HG03575 (cell line): Measurements from ENCODE around the gene ADAM10.

Source experiments
- ATAC-seq: cut with Tn5 transposase; IDR thresholded peaks from one replicate; pipeline ENCODE4 v1.9.1; 2021; ENCODE audit not compliant: unreplicated experiment, insufficient number of reproducible peaks, low FRiP score; ENCODE audit errors: extremely low read depth

The ADAM10 gene

GRCh38 chr15:58732625-58733363 is 16.7 kb downstream of the ADAM10 start:
- no peak for ATAC-seq

- ATAC-seq: no peak
These were observed 17.6 kb downstream of the ADAM10 start for GRCh38 chr15:58731756-58732535.

- no peak for ATAC-seq
These were observed 22.6 kb downstream of the ADAM10 start for GRCh38 chr15:58726867-58727266.

DNA sequence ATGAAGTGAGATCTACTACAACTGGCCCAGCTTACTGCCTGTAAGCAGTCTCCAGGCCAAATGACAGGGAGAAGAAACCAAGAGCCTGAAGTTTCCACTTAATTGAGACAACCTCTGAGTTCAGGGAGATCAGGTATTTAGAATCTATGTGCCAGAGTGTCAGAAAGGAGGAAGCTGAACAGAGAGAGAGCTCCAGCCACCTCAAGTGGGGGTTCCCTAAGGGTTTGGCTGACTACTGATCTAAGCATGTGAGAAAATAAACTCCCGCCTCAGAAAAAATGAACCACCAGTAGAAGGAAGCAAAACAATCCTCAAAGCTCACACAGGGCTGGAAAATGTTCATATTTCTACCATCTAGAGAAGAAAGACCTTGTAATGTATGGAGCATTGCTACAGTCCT is 25.0 kb downstream of the ADAM10 start:
- ATAC-seq: no peak

GRCh38 chr15:58717357-58717756 is 32.1 kb downstream of the ADAM10 start:
- ATAC-seq: no peak

DNA sequence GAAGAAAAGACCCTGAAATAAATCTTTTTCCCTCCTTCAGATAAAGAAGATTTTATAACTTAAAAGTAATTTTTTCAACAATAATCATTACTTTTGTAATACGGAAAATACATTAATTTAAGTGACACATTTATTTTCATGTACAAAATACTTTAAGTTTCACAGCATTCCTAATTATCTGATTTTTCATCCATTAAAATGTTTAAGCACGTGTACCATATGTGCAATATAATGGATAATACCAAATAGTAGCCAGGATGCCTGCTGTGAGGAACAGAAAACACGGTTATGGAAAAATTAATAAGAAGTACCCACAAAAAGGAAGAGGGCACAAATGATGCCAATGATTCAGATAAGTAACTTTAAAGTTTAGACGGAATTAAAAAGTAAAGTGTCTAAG is 33.5 kb downstream of the ADAM10 start:
- ATAC-seq: no peak

DNA sequence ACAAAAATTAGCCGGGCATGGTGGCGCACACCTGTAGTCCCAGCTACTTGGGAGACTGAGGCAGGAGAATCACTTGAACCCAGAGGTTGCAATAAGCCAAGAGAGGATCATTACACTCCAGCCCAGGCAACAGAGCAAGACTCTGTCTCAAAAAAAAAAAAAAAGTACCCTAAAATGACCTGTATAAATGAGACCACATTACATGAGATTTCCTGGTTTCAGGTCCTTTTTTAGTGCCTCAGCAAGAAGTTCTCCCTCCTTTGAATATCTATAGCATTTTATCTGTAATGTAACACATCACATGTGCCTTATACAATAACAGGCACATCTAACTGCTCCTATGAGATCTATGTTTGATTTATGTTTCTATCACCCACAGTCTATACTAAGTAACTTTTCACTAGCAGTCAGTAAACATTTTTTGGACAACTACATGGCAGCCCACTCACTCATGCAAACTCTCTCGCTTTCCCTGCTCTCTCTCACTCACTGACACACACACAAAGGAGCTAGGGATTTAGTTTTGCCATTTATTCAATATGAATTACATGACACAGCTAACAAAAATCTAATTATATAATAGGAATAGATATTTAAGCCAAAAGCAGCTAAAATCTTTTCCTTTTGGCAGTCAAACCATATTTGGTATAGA is 34.1 kb downstream of the ADAM10 start:
- no peak for ATAC-seq

DNA sequence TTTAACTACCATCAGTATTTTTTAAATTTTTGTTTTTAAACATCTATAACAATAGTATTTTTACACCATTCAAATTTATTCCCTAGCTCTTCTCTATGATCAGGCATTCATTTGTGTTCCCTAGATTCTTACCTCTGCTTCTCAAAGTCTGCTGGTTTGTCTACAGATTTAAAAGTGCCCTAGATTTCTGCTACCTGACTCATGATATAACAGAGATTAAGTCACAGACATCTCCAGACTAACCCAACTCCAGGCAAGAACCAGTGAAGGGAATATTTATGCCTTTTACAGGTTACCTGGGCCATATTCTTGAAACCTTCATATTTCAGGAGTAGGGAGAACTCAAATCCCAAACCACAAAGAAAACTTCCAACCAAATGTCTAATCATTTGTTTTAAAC is 38.8 kb downstream of the ADAM10 start:
- no peak for ATAC-seq

DNA sequence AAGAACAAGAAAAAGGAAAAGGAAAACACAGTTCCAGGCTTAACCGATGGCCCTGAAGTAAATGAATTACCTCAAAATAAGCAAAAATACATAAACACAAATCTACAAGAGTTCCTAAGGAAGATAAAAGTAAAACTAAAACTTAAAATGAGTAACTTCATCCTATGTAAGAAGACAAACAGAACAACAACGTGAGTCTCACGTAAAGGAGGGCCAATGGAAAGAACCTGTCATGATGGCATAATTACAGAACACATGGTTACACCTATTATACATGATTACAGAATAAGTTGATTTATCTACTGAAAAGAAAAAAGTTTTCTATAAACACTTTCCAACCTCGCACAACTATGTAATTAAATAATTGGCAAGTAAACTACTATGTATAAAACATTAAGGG is 42.1 kb downstream of the ADAM10 start:
- no peak for ATAC-seq

DNA sequence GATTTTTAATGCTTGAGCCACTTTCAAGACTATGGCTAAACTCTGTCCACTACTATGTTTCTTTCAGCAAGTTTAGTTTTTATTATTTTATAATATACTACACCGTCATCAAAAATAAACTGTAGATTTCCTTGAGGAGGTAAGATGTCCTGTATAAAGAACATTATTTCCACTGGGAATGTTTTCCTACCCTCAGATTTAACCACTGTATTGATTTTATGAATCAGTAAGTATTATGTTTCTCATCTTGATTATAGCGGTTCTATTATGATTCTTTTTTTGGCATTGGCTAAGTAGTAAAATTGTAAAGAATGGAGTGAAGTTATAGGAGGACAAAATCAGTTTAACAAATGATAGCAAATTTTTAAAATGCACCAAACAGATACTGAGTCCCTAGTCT is 44.4 kb downstream of the ADAM10 start:
- no peak for ATAC-seq

GRCh38 chr15:58704155-58704865 is 45.2 kb downstream of the ADAM10 start:
- ATAC-seq: no peak

GRCh38 chr15:58703610-58704009 is 45.9 kb downstream of the ADAM10 start:
- no peak for ATAC-seq

GRCh38 chr15:58702233-58702632 is 47.3 kb downstream of the ADAM10 start:
- no peak for ATAC-seq

DNA sequence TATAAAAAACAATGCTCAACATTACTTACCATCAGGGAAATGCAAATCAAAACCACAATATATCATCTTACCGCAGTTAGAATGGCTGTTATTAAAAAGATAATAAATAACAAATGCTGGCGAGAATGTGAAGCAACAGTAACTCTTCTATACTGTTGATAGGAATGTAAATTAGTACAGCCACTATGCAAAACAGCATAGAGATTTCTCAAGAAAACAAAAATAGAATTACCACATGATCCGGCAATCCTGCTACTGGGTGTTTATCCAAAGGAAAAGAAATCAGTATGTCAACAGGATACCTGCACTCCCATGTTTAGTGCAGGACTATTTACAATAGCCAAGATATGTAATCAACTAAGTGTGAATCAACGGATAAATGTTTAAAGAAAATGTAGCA is 48.1 kb downstream of the ADAM10 start:
- no peak for ATAC-seq

GRCh38 chr15:58699769-58700168 is 49.7 kb downstream of the ADAM10 start:
- ATAC-seq: no peak

GRCh38 chr15:58698887-58699641 is 50.4 kb downstream of the ADAM10 start:
- ATAC-seq: no peak

GRCh38 chr15:58697220-58697619 is 52.3 kb downstream of the ADAM10 start:
- ATAC-seq: no peak

GRCh38 chr15:58696738-58697137 is 52.8 kb downstream of the ADAM10 start:
- no peak for ATAC-seq
